ENCODE measurements around the gene OR9Q2. TPM values are rescaled to one million over a fixed set of nuclear protein-coding genes. Genes with fewer than 3 reads are reported as not detected.
"Not testable (repeated sequence)": the region's sequence is repeated elsewhere in the genome, so short reads cannot be mapped to it uniquely, and the experiment has no call there.

The OR9Q2 gene
- total RNA-seq: not detected
- long read RNA-seq: 0 reads

DNA sequence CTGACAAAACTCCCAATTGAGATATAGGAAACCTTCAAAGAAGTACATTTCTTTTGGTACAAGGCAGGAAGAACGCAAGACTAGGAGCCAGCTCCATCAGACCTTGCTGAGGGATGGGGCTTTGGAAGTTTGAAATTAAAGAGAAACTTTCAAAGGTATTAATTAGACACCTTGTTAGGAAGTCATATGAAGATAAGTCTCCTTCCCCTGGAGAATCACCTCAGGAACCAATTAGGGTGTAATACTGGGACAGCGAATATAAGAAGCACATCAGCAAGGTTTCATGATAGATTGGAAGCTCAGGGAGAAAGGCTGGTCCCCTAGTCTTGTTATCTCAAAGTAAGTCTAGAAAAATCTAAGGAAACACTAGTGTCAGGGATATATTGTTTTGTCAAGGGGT lies at the start of gene OR9Q2:
Gene OR9Q2, plus strand, starts transcription at position 301 of the 400 bp plus-strand sequence. CDS start 1,421 bp downstream, outside the sequence.
- intact Hi-C loops (cut with DNase I): no loop called here
- ATAC-seq (ENCODE audit: poor library complexity) (no peak), DNase-seq (no peak)

GRCh38 chr11:58142761-58143160 lies 46.1 kb upstream of the OR9Q2 start:
- intact Hi-C loops (cut with DNase I): no loop called here

DNA sequence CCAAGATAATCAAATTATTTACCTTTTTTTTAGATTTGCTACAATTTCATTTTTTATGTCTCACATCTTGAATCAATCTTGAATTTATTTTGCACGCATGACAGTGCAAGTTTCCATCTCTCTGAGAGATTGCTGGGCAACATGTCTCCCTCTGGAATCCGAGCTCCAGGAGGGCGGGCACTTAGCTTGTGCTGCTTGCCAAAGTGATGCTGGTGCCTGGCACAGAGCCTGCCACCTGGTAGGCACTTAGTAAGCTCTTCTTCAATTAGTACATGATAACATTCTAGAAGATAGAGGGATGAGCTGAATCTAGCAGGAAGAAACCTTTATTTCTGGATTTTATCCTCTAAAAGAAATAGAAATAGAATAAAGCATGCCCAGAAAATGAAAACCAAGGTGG lies 36.1 kb upstream of the OR9Q2 start:
- intact Hi-C loops (cut with DNase I): no loop called here
- ATAC-seq (ENCODE audit: poor library complexity) (no peak), DNase-seq (no peak)

More at GRCh38 chr11:58142761-58143160, 46.1 kb upstream of the OR9Q2 start:
- DNase-seq (no peak), ATAC-seq (ENCODE audit: poor library complexity) (no peak)

DNA sequence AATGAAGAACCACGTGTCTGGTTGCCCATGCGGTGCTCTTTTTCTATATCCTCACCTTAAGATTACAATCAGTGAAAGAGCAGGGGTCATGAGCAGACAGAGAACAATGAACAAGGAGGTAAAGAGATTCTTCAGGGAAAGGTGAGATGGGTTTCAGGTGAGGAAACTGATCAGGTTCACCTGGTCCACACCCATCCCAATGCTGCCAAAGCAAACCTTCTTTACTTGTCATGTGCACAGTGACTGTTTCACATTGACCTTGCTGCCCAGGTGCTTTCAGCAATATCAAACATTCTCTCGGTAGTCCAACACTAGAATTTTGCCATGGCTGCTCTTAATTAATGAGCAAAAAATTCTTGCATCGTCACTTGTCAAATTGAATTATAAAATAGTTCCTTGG lies 24.5 kb upstream of the OR9Q2 start:
- ATAC-seq (ENCODE audit: poor library complexity) (no peak), DNase-seq (no peak)
- intact Hi-C loops (cut with DNase I): no loop called here

GRCh38 chr11:58164990-58165389 lies 23.9 kb upstream of the OR9Q2 start:
- intact Hi-C loops (cut with DNase I): no loop called here
- ATAC-seq (ENCODE audit: poor library complexity): no peak
- no peak for DNase-seq

GRCh38 chr11:58165504-58166106 lies 23.3 kb upstream of the OR9Q2 start:
- DNase-seq: no peak
- intact Hi-C loops (cut with DNase I): no loop called here
- no peak for ATAC-seq (ENCODE audit: poor library complexity)

DNA sequence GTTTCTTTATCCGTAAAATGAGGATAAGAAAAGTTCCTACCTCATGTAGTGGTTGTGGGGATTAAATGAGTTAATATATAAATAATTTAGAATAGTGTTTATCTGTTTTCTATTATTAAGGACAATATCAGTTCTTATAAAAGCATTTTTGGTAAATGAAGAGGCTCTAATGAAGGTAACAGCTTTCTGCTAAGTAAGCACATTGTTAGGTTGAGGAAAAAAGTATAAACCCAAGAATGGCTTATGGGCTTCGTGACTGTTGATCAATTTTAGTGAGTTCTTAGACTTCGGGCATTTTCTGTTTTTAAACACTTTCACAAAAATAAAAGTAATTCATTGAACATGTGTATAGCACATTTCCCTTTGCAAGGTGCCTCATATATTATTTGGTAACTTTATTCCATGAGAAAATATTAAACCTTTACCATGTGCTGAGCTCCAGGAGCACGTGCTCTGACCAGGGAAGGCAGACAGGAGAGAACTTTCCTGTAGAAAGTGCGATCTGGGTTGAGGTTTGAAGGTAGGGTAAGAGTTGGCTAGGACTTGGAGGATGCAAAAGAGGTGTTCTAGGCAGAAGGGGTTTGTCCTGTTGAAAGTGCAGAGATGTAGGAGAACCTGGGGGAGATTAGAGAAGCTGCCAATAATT lies 11.3 kb upstream of the OR9Q2 start:
- no peak for ATAC-seq (ENCODE audit: poor library complexity)
- no peak for DNase-seq
- intact Hi-C loops (cut with DNase I): no loop called here

DNA sequence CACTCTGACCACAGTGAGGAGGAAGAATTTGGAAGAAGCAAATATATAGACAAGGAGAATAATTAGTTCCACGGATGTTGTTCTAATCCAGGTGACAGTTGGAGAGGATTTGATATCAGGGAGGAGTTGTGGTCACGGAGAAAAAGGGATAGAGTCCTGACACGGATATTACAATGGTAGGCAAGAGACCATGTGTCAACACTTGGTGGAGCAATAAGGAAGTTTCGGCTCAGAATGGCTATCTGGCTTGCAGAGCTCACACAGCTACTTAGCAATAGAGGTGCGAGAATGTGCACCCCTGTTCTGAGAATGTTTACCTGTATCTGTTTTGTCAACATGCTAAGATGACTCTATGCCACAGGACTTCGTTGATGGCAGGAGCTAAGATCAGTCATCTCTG lies 10.4 kb upstream of the OR9Q2 start:
- DNase-seq (no peak), ATAC-seq (ENCODE audit: poor library complexity) (no peak)
- intact Hi-C loops (cut with DNase I): no loop called here

- ATAC-seq (ENCODE audit: poor library complexity) (no peak), DNase-seq (no peak)
- intact Hi-C loops (cut with DNase I): no loop called here
Observed at GRCh38 chr11:58179648-58180047, 9.2 kb upstream of the OR9Q2 start.

DNA sequence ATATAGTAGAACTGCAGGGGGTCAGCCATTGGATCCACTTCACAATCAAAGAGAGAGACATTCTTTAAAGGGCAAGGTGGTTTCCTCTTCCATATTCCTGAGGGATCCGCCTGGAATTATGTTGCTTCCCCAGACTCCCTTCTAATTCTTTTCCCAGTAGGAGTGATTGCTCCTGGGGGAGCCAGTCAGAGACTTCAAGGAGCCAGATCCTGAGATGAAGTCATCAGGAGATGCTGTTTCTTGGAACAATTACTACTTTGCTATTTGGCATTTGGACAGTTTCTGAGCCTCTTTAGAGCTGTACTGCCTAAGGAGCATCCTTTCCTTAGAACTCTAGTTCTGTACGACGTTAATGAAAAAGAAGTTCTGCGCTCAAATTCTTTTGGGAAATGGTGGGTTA lies 1.9 kb upstream of the OR9Q2 start:
- peak; percentile 49 for ATAC-seq (ENCODE audit: poor library complexity)
- DNase-seq: no peak
- intact Hi-C loops (cut with DNase I): no loop called here

DNA sequence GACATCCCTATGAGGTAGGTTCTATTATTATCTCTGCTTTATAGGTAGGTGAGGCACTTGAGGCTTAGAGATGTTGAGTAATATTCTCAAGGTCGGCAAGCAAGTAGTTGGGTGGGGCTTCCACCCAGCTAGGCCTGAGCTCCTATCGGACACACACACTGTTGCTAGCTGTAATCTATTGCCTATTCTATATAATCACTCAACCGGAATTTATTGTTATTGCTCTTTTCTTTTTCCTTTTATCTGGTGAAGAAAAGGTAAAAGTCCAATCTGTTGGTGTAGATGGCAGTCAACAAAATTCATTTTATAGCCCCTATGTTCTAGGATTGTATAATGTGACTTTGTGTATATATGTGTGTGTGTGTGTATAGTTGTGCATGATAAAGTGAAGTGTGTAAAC lies 3.4 kb downstream of the OR9Q2 start:
- intact Hi-C loops (cut with DNase I): no loop called here
- ATAC-seq (ENCODE audit: poor library complexity): no peak
- DNase-seq: no peak

DNA sequence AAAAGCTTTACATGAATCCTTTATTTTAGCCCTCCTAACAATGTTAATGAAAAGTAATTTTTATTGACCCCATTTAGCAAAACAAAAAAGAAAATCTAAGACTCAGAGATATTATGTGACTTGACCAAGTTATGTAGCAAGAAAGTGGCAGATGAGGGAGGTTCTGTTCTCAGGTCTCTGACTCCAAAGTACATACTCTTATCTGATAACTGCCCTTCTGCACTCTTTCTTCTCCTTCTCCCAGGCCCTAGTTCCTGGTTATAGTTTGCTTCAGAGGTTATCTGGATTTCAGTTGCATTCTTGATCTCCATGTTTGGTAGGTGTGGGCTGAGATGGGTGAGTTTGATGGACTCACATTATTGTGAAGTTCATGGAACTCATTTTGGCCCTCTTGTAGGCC lies 4.5 kb downstream of the OR9Q2 start:
- no peak for DNase-seq
- intact Hi-C loops (cut with DNase I): no loop called here
- no peak for ATAC-seq (ENCODE audit: poor library complexity)

DNA sequence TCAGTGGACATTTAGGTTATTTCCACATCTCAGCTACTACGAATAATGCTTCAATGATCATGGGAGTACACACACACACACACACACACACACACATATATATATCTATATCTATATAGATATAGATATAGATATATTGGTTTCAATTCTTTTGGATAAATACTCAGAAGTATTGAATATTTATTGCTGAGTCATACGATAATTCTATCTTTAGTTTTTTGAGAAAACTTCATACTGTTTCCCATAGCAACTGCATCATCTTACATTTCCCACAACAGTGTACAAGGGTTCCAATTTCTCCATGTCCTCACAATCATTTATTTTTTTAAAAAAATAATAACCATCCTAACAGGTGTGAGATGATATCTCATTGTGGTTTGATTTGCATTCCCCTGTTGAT lies 7.1 kb downstream of the OR9Q2 start:
- intact Hi-C loops (cut with DNase I): no loop called here
- ATAC-seq (ENCODE audit: poor library complexity) (no peak), DNase-seq (no peak)

DNA sequence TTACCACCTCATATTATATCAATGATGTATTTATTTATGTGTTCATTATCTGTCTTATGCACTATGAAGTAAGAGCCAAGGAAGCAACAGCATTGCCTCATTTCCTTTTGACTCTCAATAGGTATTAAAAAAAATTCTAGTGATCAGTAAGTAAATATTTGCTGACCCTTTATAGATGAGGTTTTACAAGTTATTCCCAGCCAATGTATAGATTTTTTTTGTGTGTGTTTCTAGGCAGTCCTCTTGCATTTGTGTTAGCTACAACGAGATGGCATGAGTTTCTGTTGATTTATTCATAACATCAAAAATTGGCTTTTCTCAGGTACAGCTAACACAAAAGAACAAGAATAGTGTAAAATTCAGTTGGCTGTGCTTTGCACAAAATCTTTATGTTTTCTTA lies 10.4 kb downstream of the OR9Q2 start:
- intact Hi-C loops (cut with DNase I): no loop called here
- no peak for ATAC-seq (ENCODE audit: poor library complexity)
- DNase-seq: no peak

GRCh38 chr11:58204042-58204441 lies 15.2 kb downstream of the OR9Q2 start, which contains the start of gene OR1S2:
OR1S2 (minus strand) TSS chr11:58204142; CDS start chr11:58204142, 0 bp downstream.
- ATAC-seq (ENCODE audit: poor library complexity) (no peak), DNase-seq (no peak)
- intact Hi-C loops (cut with DNase I): no loop called here

GRCh38 chr11:58212420-58212819 lies 23.6 kb downstream of the OR9Q2 start, which contains the start of gene OR1S1:
OR1S1 (plus strand) TSS chr11:58212720.
- DNase-seq; ATAC-seq (ENCODE audit: poor library complexity); intact Hi-C loops (cut with DNase I): not testable (repeated sequence)

DNA sequence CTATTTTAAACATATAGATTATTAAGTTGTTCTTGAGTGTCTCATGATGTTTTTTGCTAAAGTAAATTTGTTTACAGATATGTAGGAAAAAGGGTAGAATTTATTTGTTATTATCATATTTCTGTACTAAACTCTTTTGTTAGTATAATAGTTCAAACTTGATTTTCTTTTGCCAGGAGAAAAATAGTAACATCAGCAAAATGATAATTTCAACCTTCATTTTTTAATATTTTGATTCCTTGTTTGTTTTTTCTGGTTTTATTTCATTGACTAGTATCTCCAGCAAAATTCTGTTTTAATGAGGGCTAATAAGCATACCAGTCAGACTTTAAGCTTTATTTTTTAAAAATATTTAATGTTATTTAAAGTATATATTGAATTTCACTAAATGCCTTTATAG lies 27.6 kb downstream of the OR9Q2 start:
- intact Hi-C loops (cut with DNase I): no loop called here
- ATAC-seq (ENCODE audit: poor library complexity) (no peak), DNase-seq (no peak)

GRCh38 chr11:58222721-58223120 lies 33.9 kb downstream of the OR9Q2 start:
- intact Hi-C loops (cut with DNase I): no loop called here
- DNase-seq: no peak
- ATAC-seq (ENCODE audit: poor library complexity): no peak

DNA sequence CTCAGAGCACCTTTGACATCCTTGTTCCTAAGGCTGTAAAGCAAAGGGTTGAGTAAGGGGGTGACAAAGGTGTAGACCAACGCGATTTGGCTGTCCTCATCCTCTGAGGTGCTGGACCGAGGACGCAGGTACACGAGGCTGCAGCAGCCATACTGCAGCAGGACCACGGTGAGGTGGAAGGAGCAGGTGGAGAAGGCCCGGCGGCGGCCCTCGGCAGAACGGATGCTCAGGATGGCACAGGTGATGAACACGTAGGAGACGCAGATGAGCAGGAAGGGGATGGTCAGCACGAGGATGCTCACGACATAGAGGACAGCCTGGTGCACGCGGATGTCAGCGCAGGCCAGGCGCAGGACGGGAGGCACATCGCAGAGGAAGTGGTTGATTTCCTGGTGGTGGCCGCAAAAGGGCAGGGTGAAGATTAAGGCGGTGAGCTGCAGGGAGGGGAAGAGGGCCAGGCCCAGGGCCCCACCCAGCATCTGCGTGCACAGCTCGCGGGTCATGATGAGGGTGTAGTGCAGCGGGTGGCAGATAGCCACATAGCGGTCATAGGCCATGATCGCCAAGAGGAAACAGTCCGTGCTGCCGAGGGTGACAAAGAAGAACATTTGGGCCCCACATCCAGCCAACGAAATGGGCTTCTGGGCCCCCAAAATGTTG lies 39.2 kb downstream of the OR9Q2 start:
- DNase-seq (no peak), ATAC-seq (ENCODE audit: poor library complexity) (no peak)
- intact Hi-C loops (cut with DNase I): no loop called here

All from Right ventricle myocardium superior (tissue), 1 donor.